HepG2 (cell line): Measurements from ENCODE around the gene GFER. TPM values are rescaled to one million over a fixed set of nuclear protein-coding genes. Genes with fewer than 3 reads are reported as not detected.
A peak's percentile ranks its signal among the peaks of the same experiment; 100 is the strongest.

Experiments used
- CBX5 ChIP-seq: sonication (generic); formaldehyde crosslinking; IDR thresholded peaks from 2 replicates; pipeline ENCODE4 v1.4.0; 2020; ENCODE audit warnings: missing genetic modification reagents, borderline replicate concordance
- ETV5 ChIP-seq: IDR thresholded peaks from 2 replicates; pipeline ENCODE4 v1.6.1; 2018; ENCODE audit warnings: missing biosample characterization, missing genetic modification reagents, inconsistent platforms, borderline replicate concordance
- FOXO1 ChIP-seq: sonication (generic); formaldehyde crosslinking; IDR thresholded peaks from 2 replicates; pipeline ENCODE4 v1.4.0; 2020; ENCODE audit warnings: missing genetic modification reagents
- GABPB1 ChIP-seq: IDR thresholded peaks from 2 replicates; pipeline ENCODE4 v1.6.1; 2016; ENCODE audit warnings: mild to moderate bottlenecking, missing genetic modification reagents, moderate library complexity, missing compliant biosample characterization
- HNRNPL ChIP-seq: fragments of 200-400 bp; formaldehyde crosslinking; IDR thresholded peaks from 2 replicates; pipeline ENCODE4 v1.6.1; 2017; ENCODE audit warnings: mild to moderate bottlenecking, low read depth, low read length
- NR2F6 ChIP-seq, 2 experiments: IDR thresholded peaks; 2 replicates each; pipeline ENCODE4 v1.6.1; 2016; ENCODE audit warnings: antibody characterized with exemption in 1 of 2, mild to moderate bottlenecking in 1 of 2
- PATZ1 ChIP-seq: sonication (generic); formaldehyde crosslinking; IDR thresholded peaks from 2 replicates; pipeline ENCODE4 v1.4.0; 2020; ENCODE audit warnings: missing genetic modification reagents
- REL ChIP-seq: sonication (generic); formaldehyde crosslinking; conservative IDR thresholded peaks from 2 replicates; pipeline ENCODE4 v1.8.0; 2022; ENCODE audit warnings: mild to moderate bottlenecking, missing genetic modification reagents, moderate library complexity
- SAP130 ChIP-seq: IDR thresholded peaks from 2 replicates; pipeline ENCODE4 v1.6.1; 2016; ENCODE audit warnings: low read depth
- TBP ChIP-seq: sonication (generic); formaldehyde crosslinking; IDR thresholded peaks from 2 replicates; pipeline ENCODE4 v1.5.0; 2020; ENCODE audit warnings: missing genetic modification reagents
- TEAD3 ChIP-seq: optimal IDR thresholded peaks from 2 replicates; pipeline ENCODE3; 2016; ENCODE audit warnings: borderline replicate concordance
- ZBTB10 ChIP-seq: sonication (generic); formaldehyde crosslinking; IDR thresholded peaks from 2 replicates; pipeline ENCODE4 v1.4.0; 2020; ENCODE audit warnings: missing genetic modification reagents, borderline replicate concordance
- ZFX ChIP-seq: sonication (generic); formaldehyde crosslinking; IDR thresholded peaks from 2 replicates; pipeline ENCODE4 v1.4.0; 2020; ENCODE audit warnings: mild to moderate bottlenecking, low read depth, missing genetic modification reagents, moderate library complexity
- ZNF12 ChIP-seq: sonication (generic); formaldehyde crosslinking; IDR thresholded peaks from 2 replicates; pipeline ENCODE4 v1.5.0; 2020; ENCODE audit warnings: missing genetic modification reagents
- ZNF18 ChIP-seq: sonication (generic); formaldehyde crosslinking; IDR thresholded peaks from 2 replicates; pipeline ENCODE4 v1.8.0; 2022; ENCODE audit warnings: mild to moderate bottlenecking, missing genetic modification reagents; ENCODE audit not compliant: insufficient replicate concordance
- ZNF354B ChIP-seq: sonication (generic); formaldehyde crosslinking; IDR thresholded peaks from 2 replicates; pipeline ENCODE4 v1.8.0; 2022; ENCODE audit warnings: mild to moderate bottlenecking, missing genetic modification reagents
- ZNF501 ChIP-seq: sonication (generic); formaldehyde crosslinking; IDR thresholded peaks from 2 replicates; pipeline ENCODE4 v1.5.1; 2020; ENCODE audit warnings: mild to moderate bottlenecking, moderate library complexity, missing genetic modification reagents
- ZNF687 ChIP-seq: sonication (generic); formaldehyde crosslinking; IDR thresholded peaks from 2 replicates; pipeline ENCODE4 v1.5.1; 2020; ENCODE audit warnings: mild to moderate bottlenecking, missing genetic modification reagents, moderate library complexity
- polyA plus RNA-seq, 8 experiments: library from polyadenylated mRNA; depleted of rRNA in 3 of 8; stranded (reverse) in 7 of 8; unstranded in 1 of 8; fragments of >200 nt; fragmentation: Illumina TruSeq in 4 of 8; extraction: Trizol in 4 of 8; gene quantifications; 2 replicates each; pipeline versions ENCODE4 v1.2.1 to v1.2.3, GENCODE V29; 2011 to 2016; ENCODE audit warnings: low read depth in 4 of 8, missing spikeins in 1 of 8, mixed read lengths in 1 of 8; ENCODE audit not compliant: insufficient read depth in 1 of 8
- total RNA-seq, 5 experiments: library from RNA; depleted of rRNA; stranded (reverse); fragments of >200 nt; fragmentation: Illumina TruSeq; extraction: Trizol; gene quantifications; 2 replicates each; pipeline ENCODE4 v1.2.3, GENCODE V29; 2016; ENCODE audit warnings: low read depth in 1 of 5

Gene GFER
- total and polyA plus RNA-seq, 2 of the 13 experiments (the other 11 are each of a cell fraction or from before 2014, with no cell fraction given) = 28.6 to 71.7 TPM

GRCh38 chr16:1946495-1947368 is 37.3 kb upstream of the GFER start (continued):
- TF ChIP-seq ZNF18 (CRISPR knock-in tag) = peak; percentile 25
- peak; percentile 46 for TF ChIP-seq ZFX (CRISPR knock-in tag)
- no peak for TF ChIP-seq NR2F6 (IDR thresholded peaks at IDR 0.05)
- TF ChIP-seq NR2F6 (CRISPR knock-in tag; IDR thresholded peaks at IDR 0.05) = 0 out of 2 replicates have a peak, but pooled peaks have one; percentile 13
- TF ChIP-seq ZNF354B = no peak
- no peak for TF ChIP-seq ZNF12 (CRISPR knock-in tag)
- TF ChIP-seq GABPB1 (CRISPR knock-in tag) = peak; percentile 75
- no peak for TF ChIP-seq ZNF501 (CRISPR knock-in tag)
- peak; percentile 50; the same call in 1 of the 2 replicates for TF ChIP-seq PATZ1
- 0 out of 2 replicates have a peak, but pooled peaks have one; percentile 27 for TF ChIP-seq ETV5 (CRISPR knock-in tag)
- TF ChIP-seq ZNF687 = peak; percentile 51
- TF ChIP-seq TEAD3 = peak; percentile 44
- TF ChIP-seq REL = no peak
- 0 out of 2 replicates have a peak, but pooled peaks have one; percentile 13 for TF ChIP-seq CBX5 (CRISPR knock-in tag)
- TF ChIP-seq SAP130 = 0 out of 2 replicates have a peak, but pooled peaks have one; percentile 14
- peak; percentile 90 for TF ChIP-seq HNRNPL
- TF ChIP-seq ZBTB10 (CRISPR knock-in tag) = no peak
- no peak for TF ChIP-seq FOXO1 (CRISPR knock-in tag)
- TF ChIP-seq TBP (CRISPR knock-in tag) = no peak
